ENCODE measurements around the gene RIN3.

- TF ChIP-seq CTCF (IDR thresholded peaks at IDR 0.05) (no peak), ZFX (IDR thresholded peaks at IDR 0.05; ENCODE audit: borderline replicate concordance) (no peak)
Observed at GRCh38 chr14:92490239-92490959, 23.2 kb upstream of the RIN3 start.
